HG03280 (cell line): ENCODE results near the gene CCDC17.

ENCODE experiments used
- ATAC-seq: cut with Tn5 transposase; IDR thresholded peaks from one replicate; pipeline ENCODE4 v1.9.1; 2021; ENCODE audit warnings: mild to moderate bottlenecking, moderate library complexity; ENCODE audit not compliant: unreplicated experiment

The CCDC17 gene

DNA sequence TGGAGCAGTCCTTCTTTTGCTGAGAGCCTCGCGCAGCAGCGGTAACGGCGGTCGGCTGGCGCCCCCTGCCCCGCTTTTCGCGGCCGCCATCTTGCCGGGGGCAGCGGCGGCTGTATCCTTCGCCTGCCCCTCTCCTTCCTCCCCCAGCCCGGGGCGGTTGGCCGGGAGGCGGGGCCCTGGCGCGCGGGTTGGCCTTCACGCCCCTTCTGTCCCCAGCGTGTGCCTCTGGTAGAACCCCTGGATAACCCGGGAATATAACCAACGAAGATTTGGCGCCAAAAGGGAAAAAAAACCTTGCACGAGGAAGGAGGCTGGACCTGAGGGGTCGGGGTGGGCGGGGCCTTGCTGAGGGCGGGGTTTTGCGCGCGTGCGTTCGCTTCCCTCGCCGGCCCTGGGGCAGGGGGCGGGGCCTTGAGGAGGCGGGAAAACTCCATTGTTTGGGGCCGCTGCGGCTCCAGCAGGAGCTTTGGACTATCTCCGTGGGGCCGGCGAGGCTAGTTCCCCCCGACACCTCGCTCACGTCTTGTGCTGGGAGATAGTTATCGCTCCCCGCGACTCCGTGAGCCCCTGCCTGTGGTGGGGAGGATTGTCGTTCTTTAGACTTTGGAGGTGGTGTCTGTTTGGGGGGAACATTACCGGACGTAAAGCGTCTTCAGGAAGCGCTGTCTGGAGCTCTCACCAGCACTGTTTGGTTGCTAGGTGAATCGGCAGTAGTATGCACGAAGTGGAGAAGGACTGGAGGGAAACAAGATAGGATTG is 39.3 kb downstream of the CCDC17 start:
- ATAC-seq: peak; percentile 43

GRCh38 chr1:45583666-45584350 is 40.0 kb downstream of the CCDC17 start, which contains the start of gene NASP:
Gene NASP, plus strand, starts transcription at chr1:45584041. Its CDS starts 106 bp downstream, at chr1:45584147.
- peak; percentile 47 for ATAC-seq

- peak; percentile 72 for ATAC-seq
Measured at GRCh38 chr1:45583264-45583665, 40.6 kb downstream of the CCDC17 start.

DNA sequence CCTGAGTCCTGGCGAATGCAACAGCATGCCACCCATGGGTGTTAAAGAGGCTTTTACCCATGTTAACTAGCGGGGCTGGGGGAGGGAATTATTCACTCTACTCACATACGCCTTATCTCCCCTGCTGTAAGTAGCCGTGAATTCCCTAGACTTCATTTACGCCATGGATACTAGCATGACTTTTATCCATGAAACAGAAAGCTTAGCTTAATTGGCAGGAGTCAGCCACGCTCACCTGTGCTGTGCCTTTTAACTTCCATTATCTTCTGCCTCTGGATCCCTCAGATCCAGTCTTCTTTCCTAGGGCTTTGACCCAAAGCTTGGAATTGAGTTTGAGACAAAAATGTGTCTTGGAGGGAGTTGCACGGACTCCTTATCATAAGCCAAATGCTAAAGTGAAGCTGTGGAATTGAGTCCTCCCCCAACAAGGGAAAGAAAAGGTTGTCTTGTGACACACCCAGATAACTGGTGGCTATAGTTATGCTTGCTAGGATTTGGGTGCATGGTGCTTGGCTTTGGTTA is 49.7 kb downstream of the CCDC17 start:
- no peak for ATAC-seq

- no peak for ATAC-seq
Measured at GRCh38 chr1:45573231-45573804, 50.5 kb downstream of the CCDC17 start.

DNA sequence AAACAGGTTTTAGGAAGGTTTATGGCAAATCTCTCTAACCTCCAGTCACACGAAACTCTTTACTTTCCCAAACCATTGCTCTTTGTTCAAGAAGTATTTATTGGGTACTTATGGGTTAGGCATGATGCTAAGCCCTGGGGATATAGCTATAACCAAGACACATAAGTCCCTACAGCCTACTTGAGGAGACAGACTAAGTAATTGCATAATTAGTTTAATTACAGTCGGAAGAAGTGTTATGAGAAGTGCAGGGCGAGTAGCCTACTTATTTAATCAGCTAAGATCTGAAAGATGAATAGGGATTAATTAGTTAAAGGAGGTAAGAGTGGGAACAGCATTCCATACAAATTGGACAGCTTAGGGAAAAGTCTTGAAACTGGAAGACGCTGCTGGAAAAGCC is 53.2 kb downstream of the CCDC17 start:
- ATAC-seq: no peak
